HepG2 (cell line): ENCODE data around the gene AK4. TPM values are rescaled to one million over a fixed set of nuclear protein-coding genes. Genes with fewer than 3 reads are reported as not detected.
A peak's percentile ranks its signal among the peaks of the same experiment; 100 is the strongest.

Source experiments
- CCDC6 ChIP-seq: sonication (generic); formaldehyde crosslinking; IDR thresholded peaks from 2 replicates; pipeline ENCODE4 v1.8.1; 2022; ENCODE audit warnings: mild to moderate bottlenecking, missing genetic modification reagents, moderate library complexity
- ETV5 ChIP-seq: IDR thresholded peaks from 2 replicates; pipeline ENCODE4 v1.6.1; 2018; ENCODE audit warnings: missing biosample characterization, missing genetic modification reagents, inconsistent platforms, borderline replicate concordance
- MED1 ChIP-seq: sonication (generic); formaldehyde crosslinking; IDR thresholded peaks from 2 replicates; pipeline ENCODE4 v1.4.0; 2020; ENCODE audit warnings: missing genetic modification reagents
- PHF8 ChIP-seq: sonication (generic); formaldehyde crosslinking; IDR thresholded peaks from 2 replicates; pipeline ENCODE4 v1.5.0; 2020; ENCODE audit warnings: missing genetic modification reagents
- PPARG ChIP-seq: conservative IDR thresholded peaks from 2 replicates; pipeline ENCODE4 v1.6.1; 2016; ENCODE audit warnings: missing biosample characterization, missing genetic modification reagents
- RNF2 ChIP-seq: fragments of 450-650 bp; conservative IDR thresholded peaks from 2 replicates; pipeline ENCODE4 v1.6.1; 2016; ENCODE audit warnings: low read depth
- ZNF253 ChIP-seq: sonication (generic); formaldehyde crosslinking; IDR thresholded peaks from 2 replicates; pipeline ENCODE4 v1.8.0; 2022; ENCODE audit warnings: mild to moderate bottlenecking, missing genetic modification reagents, borderline replicate concordance
- ZNF430 ChIP-seq: sonication (generic); formaldehyde crosslinking; IDR thresholded peaks from 2 replicates; pipeline ENCODE4 v1.9.0; 2021; ENCODE audit warnings: mild to moderate bottlenecking, missing genetic modification reagents
- ZSCAN31 ChIP-seq: sonication (generic); formaldehyde crosslinking; IDR thresholded peaks from 2 replicates; pipeline ENCODE4 v1.5.0; 2020; ENCODE audit warnings: low read depth, mild to moderate bottlenecking, missing genetic modification reagents
- polyA plus RNA-seq, 8 experiments: library from polyadenylated mRNA; depleted of rRNA in 3 of 8; stranded (reverse) in 7 of 8; unstranded in 1 of 8; fragments of >200 nt; fragmentation: Illumina TruSeq in 4 of 8; extraction: Trizol in 4 of 8; gene quantifications; 2 replicates each; pipeline versions ENCODE4 v1.2.1 to v1.2.3, GENCODE V29; 2011 to 2016; ENCODE audit warnings: low read depth in 4 of 8, missing spikeins in 1 of 8, mixed read lengths in 1 of 8; ENCODE audit not compliant: insufficient read depth in 1 of 8
- total RNA-seq, 5 experiments: library from RNA; depleted of rRNA; stranded (reverse); fragments of >200 nt; fragmentation: Illumina TruSeq; extraction: Trizol; gene quantifications; 2 replicates each; pipeline ENCODE4 v1.2.3, GENCODE V29; 2016; ENCODE audit warnings: low read depth in 1 of 5
- TF ChIP-seq, protein P1 (sequence below): sonication (generic); formaldehyde crosslinking; IDR thresholded peaks from 2 replicates; pipeline ENCODE4 v1.5.1; 2020; ENCODE audit warnings: missing genetic modification reagents, mild to moderate bottlenecking, borderline replicate concordance
- TF ChIP-seq, protein P2 (sequence below): sonication (generic); formaldehyde crosslinking; IDR thresholded peaks from 2 replicates; pipeline ENCODE4 v1.4.0; 2020; ENCODE audit warnings: missing genetic modification reagents, borderline replicate concordance
- TF ChIP-seq, protein P3 (sequence below): sonication (generic); formaldehyde crosslinking; IDR thresholded peaks from 2 replicates; pipeline ENCODE4 v1.5.0; 2020; ENCODE audit warnings: mild to moderate bottlenecking, missing genetic modification reagents
- TF ChIP-seq, protein P4 (sequence below): sonication (generic); formaldehyde crosslinking; IDR thresholded peaks from 2 replicates; pipeline ENCODE4; 2020; ENCODE audit warnings: missing genetic modification reagents, mild to moderate bottlenecking, borderline replicate concordance
- TF ChIP-seq, protein P5 (sequence below): sonication (generic); formaldehyde crosslinking; IDR thresholded peaks from 2 replicates; pipeline ENCODE4 v1.4.0; 2020; ENCODE audit warnings: missing genetic modification reagents

AK4 gene
- total and polyA plus RNA-seq, 2 of the 13 experiments (the other 11 are each of a cell fraction or from before 2014, with no cell fraction given): 110 to 160 TPM

DNA sequence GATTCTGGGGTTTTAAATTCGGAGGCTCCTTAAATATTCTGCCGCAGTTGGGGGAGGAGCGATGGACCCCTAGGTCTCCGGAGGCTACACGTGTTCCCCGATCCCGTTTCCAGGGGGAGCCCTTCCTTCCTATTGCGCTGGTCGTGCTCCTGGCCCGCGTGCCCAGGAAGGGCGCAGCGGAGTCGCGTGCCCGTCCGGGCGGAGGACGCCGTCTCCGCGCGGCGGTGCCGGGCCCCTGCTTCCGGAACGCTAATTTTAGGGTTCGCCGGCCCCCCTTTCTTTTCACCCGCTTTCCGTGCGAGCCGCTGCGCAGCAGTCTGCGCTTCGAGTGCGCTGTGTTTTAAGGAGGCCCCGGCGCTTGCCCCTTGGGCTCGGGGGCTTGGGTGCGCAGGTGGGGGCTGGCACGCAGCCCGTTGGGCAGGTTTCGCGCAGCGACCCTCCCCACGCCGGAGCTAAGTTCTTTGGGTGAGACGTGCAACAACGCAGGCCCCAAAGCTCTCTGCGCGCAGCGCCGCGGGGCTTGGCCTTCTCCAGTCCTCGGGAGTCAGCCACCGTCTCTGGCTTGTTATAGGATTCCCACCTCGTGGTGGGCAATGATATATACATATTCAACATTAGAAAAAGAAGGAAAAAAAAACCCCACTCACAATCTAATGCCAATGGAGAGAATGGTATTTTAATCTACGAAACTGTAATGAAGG, 117.8 kb downstream of the AK4 start (continued):
- TF ChIP-seq PPARG (CRISPR knock-in tag) (no peak), MED1 (CRISPR knock-in tag) (no peak), ETV5 (CRISPR knock-in tag) (peak; percentile 40; the same call in 1 of the 2 replicates), ZSCAN31 (CRISPR knock-in tag) (no peak), RNF2 (peak; percentile 76; the same call in 1 of the 2 replicates), ZNF430 (CRISPR knock-in tag) (peak; percentile 88), PHF8 (CRISPR knock-in tag) (peak; percentile 59), CCDC6 (0 out of 2 replicates have a peak, but pooled peaks have one; percentile 56), ZNF253 (CRISPR knock-in tag) (peak; percentile 76; the same call in 1 of the 2 replicates)
- TF ChIP-seq, protein P1, sequence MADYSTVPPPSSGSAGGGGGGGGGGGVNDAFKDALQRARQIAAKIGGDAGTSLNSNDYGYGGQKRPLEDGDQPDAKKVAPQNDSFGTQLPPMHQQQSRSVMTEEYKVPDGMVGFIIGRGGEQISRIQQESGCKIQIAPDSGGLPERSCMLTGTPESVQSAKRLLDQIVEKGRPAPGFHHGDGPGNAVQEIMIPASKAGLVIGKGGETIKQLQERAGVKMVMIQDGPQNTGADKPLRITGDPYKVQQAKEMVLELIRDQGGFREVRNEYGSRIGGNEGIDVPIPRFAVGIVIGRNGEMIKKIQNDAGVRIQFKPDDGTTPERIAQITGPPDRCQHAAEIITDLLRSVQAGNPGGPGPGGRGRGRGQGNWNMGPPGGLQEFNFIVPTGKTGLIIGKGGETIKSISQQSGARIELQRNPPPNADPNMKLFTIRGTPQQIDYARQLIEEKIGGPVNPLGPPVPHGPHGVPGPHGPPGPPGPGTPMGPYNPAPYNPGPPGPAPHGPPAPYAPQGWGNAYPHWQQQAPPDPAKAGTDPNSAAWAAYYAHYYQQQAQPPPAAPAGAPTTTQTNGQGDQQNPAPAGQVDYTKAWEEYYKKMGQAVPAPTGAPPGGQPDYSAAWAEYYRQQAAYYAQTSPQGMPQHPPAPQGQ: no peak
- TF ChIP-seq, protein P2, sequence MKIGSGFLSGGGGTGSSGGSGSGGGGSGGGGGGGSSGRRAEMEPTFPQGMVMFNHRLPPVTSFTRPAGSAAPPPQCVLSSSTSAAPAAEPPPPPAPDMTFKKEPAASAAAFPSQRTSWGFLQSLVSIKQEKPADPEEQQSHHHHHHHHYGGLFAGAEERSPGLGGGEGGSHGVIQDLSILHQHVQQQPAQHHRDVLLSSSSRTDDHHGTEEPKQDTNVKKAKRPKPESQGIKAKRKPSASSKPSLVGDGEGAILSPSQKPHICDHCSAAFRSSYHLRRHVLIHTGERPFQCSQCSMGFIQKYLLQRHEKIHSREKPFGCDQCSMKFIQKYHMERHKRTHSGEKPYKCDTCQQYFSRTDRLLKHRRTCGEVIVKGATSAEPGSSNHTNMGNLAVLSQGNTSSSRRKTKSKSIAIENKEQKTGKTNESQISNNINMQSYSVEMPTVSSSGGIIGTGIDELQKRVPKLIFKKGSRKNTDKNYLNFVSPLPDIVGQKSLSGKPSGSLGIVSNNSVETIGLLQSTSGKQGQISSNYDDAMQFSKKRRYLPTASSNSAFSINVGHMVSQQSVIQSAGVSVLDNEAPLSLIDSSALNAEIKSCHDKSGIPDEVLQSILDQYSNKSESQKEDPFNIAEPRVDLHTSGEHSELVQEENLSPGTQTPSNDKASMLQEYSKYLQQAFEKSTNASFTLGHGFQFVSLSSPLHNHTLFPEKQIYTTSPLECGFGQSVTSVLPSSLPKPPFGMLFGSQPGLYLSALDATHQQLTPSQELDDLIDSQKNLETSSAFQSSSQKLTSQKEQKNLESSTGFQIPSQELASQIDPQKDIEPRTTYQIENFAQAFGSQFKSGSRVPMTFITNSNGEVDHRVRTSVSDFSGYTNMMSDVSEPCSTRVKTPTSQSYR (CRISPR knock-in tag): peak; percentile 21; the same call in 1 of the 2 replicates
- TF ChIP-seq, protein P3, sequence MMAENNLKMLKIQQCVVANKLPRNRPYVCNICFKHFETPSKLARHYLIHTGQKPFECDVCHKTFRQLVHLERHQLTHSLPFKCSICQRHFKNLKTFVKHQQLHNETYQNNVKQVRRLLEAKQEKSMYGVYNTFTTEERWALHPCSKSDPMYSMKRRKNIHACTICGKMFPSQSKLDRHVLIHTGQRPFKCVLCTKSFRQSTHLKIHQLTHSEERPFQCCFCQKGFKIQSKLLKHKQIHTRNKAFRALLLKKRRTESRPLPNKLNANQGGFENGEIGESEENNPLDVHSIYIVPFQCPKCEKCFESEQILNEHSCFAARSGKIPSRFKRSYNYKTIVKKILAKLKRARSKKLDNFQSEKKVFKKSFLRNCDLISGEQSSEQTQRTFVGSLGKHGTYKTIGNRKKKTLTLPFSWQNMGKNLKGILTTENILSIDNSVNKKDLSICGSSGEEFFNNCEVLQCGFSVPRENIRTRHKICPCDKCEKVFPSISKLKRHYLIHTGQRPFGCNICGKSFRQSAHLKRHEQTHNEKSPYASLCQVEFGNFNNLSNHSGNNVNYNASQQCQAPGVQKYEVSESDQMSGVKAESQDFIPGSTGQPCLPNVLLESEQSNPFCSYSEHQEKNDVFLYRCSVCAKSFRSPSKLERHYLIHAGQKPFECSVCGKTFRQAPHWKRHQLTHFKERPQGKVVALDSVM: peak; percentile 33; the same call in 1 of the 2 replicates
- TF ChIP-seq, protein P4, sequence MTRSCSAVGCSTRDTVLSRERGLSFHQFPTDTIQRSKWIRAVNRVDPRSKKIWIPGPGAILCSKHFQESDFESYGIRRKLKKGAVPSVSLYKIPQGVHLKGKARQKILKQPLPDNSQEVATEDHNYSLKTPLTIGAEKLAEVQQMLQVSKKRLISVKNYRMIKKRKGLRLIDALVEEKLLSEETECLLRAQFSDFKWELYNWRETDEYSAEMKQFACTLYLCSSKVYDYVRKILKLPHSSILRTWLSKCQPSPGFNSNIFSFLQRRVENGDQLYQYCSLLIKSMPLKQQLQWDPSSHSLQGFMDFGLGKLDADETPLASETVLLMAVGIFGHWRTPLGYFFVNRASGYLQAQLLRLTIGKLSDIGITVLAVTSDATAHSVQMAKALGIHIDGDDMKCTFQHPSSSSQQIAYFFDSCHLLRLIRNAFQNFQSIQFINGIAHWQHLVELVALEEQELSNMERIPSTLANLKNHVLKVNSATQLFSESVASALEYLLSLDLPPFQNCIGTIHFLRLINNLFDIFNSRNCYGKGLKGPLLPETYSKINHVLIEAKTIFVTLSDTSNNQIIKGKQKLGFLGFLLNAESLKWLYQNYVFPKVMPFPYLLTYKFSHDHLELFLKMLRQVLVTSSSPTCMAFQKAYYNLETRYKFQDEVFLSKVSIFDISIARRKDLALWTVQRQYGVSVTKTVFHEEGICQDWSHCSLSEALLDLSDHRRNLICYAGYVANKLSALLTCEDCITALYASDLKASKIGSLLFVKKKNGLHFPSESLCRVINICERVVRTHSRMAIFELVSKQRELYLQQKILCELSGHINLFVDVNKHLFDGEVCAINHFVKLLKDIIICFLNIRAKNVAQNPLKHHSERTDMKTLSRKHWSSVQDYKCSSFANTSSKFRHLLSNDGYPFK (CRISPR knock-in tag): peak; percentile 43; the same call in 1 of the 2 replicates
- TF ChIP-seq, protein P5, sequence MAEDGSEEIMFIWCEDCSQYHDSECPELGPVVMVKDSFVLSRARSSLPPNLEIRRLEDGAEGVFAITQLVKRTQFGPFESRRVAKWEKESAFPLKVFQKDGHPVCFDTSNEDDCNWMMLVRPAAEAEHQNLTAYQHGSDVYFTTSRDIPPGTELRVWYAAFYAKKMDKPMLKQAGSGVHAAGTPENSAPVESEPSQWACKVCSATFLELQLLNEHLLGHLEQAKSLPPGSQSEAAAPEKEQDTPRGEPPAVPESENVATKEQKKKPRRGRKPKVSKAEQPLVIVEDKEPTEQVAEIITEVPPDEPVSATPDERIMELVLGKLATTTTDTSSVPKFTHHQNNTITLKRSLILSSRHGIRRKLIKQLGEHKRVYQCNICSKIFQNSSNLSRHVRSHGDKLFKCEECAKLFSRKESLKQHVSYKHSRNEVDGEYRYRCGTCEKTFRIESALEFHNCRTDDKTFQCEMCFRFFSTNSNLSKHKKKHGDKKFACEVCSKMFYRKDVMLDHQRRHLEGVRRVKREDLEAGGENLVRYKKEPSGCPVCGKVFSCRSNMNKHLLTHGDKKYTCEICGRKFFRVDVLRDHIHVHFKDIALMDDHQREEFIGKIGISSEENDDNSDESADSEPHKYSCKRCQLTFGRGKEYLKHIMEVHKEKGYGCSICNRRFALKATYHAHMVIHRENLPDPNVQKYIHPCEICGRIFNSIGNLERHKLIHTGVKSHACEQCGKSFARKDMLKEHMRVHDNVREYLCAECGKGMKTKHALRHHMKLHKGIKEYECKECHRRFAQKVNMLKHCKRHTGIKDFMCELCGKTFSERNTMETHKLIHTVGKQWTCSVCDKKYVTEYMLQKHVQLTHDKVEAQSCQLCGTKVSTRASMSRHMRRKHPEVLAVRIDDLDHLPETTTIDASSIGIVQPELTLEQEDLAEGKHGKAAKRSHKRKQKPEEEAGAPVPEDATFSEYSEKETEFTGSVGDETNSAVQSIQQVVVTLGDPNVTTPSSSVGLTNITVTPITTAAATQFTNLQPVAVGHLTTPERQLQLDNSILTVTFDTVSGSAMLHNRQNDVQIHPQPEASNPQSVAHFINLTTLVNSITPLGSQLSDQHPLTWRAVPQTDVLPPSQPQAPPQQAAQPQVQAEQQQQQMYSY: peak; percentile 74; the same call in 1 of the 2 replicates
